GM21529 (cell line): Measurements from ENCODE around the gene SEC61G.

Experiments
- ATAC-seq: cut with Tn5 transposase; IDR thresholded peaks from one replicate; pipeline ENCODE4 v1.9.1; 2021; ENCODE audit not compliant: unreplicated experiment

SEC61G gene

GRCh38 chr7:54758702-54759592 lies at the start of gene SEC61G:
TSS of gene SEC61G (minus strand) at chr7:54759211. CDS start at chr7:54757588, 1,623 bp downstream.
- peak; percentile 94 for ATAC-seq

DNA sequence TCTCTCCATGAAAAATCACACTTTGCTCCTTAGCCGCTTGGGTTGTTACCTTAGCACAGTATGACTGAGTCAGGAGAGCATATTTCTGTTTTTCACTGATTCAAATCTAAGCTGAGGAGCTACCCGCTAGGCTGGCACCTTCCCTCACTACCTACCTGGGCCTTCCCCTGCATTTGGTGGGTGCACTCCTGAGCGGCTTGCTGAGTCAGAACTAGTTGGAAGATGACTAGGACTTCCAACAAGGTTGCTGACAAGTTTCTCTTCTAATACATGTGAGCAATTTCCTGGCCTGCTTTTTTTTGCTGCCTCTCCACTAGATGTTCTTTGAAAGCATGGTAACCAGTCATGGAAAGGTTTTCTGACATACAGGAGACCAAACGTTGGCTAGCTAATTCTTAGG lies 43.8 kb upstream of the SEC61G start:
- peak; percentile 79 for ATAC-seq

- no peak for ATAC-seq
Measured at GRCh38 chr7:54802114-54802513, 43.1 kb upstream of the SEC61G start.

DNA sequence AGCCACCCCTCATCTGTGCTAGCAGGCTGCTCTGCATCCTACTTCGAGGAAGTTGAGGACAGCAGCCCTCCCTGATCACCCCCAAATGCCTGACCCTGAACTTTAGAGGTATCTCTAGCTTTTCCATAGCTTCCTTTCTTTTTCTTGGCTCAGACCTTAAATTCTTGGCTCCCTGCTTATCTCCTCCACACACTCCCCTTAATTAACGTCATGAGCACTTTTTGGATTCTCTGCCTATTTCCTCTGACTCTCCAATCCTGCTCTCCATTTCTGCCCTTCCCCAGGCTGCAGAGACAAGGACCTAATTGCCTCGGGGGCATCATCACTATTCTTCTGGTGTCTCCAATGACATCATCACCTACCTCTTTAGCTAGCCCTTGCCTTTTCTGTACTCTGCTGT lies 40.8 kb upstream of the SEC61G start:
- ATAC-seq, result no peak

DNA sequence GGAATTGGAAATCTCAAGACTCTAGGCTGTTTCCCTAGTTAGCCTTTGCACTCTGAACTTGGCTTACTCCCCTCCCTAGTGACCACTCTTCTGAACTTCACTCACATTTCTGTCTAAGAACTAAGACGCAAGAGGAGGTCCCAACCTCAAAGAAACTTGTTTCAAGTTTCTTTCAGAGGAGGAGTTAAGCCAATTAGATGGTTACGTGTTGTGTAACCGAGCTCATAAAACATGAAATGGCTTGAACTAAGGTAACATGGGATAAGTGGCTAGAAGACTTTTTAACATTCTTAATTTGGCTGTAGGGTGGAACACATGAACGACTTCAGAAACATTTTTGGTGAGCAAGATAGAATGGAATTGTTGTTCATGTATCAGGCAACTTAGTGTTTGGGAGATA lies 39.5 kb upstream of the SEC61G start:
- ATAC-seq, result no peak

- ATAC-seq, result no peak
Measured at GRCh38 chr7:54796853-54797252, 37.8 kb upstream of the SEC61G start.

GRCh38 chr7:54796150-54796549 lies 37.1 kb upstream of the SEC61G start:
- no peak for ATAC-seq

DNA sequence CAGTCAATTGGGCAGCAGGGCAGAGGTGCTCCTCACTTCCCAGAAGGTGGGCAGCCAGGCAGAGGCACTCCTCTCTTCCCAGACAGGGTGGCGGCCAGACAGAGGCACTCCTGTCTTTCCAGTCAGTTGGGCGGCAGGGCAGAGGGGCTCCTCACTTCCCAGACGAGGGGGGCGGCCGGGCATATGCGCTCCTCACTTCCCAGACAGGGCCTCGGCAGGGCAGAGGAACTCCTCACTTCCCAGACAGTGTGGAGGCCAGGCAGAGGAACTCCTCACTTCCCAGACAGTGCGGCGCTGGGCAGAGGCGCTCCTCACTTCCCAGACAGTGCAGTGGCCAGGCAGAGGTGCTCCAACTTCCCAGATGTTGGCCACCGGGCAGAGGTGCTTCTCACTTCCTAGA lies 33.4 kb upstream of the SEC61G start:
- no peak for ATAC-seq

DNA sequence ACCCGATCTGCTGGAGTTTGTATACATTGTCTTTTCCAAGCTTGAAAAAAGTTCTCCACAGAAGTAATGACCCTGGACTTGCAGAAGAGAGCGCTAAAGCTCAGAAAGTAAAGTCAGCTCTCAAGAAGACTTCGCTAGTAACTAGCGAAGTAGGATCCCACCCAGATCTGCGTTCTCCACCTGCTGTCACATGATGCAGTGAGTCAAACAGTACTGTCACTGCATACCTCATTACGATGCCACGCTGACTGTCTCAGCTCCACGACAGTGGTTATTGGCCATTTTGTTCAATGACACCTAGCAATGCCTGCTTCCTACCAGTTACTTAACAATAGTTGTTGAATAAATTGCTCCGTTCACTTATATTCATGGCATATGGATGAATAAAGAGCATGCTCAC lies 29.7 kb upstream of the SEC61G start:
- ATAC-seq, result peak; percentile 78

GRCh38 chr7:54785261-54785660 lies 26.2 kb upstream of the SEC61G start:
- ATAC-seq, result no peak

DNA sequence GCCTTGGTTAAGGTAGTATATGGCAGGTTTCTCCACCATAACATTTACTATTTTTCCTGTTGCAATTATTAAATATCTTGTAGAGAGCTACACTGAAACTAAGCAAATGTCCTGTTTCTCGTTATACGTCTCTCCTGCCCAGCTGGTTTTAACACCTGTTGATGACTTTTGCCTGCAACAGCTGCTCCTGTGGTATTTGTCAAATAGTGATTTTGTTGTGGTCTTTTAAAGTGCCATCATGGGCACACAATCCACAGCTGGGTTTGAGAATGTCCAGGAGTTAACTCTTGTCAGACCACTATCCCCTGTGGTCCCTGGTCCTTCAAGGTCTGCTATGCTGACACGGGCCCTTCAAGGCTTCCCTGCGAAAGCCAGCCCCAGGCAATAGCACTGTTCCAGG lies 24.9 kb upstream of the SEC61G start:
- no peak for ATAC-seq

GRCh38 chr7:54782829-54783228 lies 23.8 kb upstream of the SEC61G start:
- no peak for ATAC-seq

DNA sequence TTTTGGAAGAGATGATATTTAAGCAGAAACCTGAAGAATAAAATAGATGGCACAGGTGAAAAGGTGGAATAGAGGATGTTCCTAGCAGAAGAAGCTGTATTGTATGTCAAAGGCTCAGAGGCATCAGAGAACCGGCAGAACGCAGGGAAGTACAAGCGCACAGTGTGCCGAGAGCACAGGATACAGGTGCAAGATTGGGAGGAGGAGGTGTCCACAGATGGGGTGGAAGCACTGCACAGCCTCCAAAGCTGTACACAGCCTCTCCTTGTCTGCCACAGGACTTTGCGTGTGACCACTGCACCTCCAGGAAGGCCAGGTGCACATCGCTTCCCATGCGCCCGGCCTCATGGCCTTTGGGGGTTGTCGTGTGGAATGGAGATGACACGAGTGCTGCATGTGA lies 23.3 kb upstream of the SEC61G start:
- ATAC-seq, result no peak

- ATAC-seq, result no peak
Measured at GRCh38 chr7:54781134-54781920, 22.3 kb upstream of the SEC61G start.

DNA sequence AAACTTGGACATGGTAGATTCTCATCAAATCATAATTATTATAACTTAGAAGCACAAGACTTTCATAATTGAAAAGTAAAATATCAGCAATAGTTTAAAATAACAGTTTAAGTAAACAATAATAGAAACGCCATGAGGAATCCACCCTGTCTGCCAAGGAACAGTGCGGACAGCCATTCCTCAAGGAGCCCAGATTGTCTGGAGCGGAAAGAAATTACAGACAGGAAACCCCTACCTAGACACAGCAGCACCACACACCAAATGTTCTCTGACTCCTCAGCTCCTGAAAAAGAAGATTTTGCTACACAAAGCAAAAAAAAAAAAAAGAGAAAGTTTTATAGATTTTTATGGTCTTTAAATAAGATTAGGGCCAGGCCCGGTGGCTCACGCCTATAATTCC lies 21.5 kb upstream of the SEC61G start:
- no peak for ATAC-seq

- no peak for ATAC-seq
Measured at GRCh38 chr7:54778696-54779540, 19.9 kb upstream of the SEC61G start.

- no peak for ATAC-seq
Measured at GRCh38 chr7:54778166-54778565, 19.2 kb upstream of the SEC61G start.

GRCh38 chr7:54774785-54775740 lies 16.1 kb upstream of the SEC61G start:
- ATAC-seq, result no peak

DNA sequence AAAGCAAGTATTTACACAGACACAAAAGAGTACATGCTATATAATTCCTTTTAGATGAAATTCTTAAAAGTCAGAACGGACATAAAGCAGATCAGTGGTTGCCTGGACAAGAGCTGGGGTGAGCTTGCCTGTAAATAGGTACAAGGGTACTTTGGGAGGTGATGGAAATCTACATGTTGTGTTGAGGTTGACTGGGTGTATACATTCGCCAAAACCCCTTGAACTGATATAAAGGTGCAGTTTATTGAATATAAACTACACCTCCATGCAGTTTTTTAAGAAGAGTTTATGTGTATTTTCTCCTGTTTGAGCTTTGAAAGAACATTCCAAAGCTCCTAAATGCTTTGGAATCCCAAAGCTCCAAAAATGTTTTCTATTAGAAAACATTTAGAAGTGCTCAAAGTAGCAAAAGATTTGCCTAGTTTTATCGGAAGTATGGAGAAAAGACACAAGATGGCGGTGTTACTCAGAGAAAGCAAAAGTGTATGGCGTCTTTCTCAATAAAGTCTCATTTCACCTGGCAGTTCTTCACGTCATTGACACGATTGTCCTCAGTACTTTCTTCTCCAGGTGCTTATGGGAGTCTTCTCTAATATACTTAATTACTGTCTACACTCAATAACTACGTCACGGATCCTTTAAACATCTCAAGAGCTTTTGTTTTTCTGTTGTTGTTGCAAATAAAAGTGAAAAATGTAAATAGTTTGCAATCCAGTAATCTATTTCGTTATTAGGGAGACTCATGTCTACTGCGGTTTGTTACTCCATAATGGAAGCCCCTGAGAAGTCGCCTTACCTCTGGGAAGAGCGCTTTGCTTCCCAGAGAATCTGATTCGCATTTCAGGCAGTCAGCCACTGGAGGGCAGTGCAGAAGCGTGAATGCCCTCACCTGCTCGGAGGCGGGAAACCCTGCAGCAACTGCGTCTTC lies 14.7 kb upstream of the SEC61G start:
- peak; percentile 87 for ATAC-seq
